MM.1S (cell line): ENCODE measurements around the gene TPD52L1.

Experiments used
- DNase-seq: peaks from one replicate; pipeline ENCODE4 v3.0.0-alpha.2; 2015
- H2AFZ ChIP-seq: fragments of 300-600 bp; sonication (generic); 2 replicates; pipeline ENCODE4 v1.6.0; 2016; ENCODE audit warnings: antibody characterized with exemption, low read length
- H3F3A ChIP-seq: fragments of 300-600 bp; sonication (generic); 2 replicates; pipeline ENCODE4 v1.6.1; 2016; ENCODE audit warnings: mild to moderate bottlenecking, antibody characterized with exemption, low read length, moderate library complexity, mixed read lengths; ENCODE audit not compliant: insufficient read depth
- H3K27ac ChIP-seq: fragments of 300-600 bp; sonication (generic); 2 replicates; pipeline ENCODE4 v1.5.1; 2016; ENCODE audit warnings: mild to moderate bottlenecking, low read length
- H3K27me3 ChIP-seq: fragments of 300-600 bp; sonication (generic); replicated peaks from 2 replicates; pipeline ENCODE4 v1.6.0; 2016; ENCODE audit warnings: low read length; ENCODE audit not compliant: insufficient read depth
- H3K36me3 ChIP-seq: fragments of 300-600 bp; sonication (generic); replicated peaks from 2 replicates; pipeline ENCODE4 v1.6.1; 2016; ENCODE audit warnings: mild to moderate bottlenecking, low read length, mixed read lengths; ENCODE audit not compliant: insufficient read depth
- H3K4me1 ChIP-seq: fragments of 300-600 bp; sonication (generic); 2 replicates; pipeline ENCODE4 v1.6.1; 2016; ENCODE audit warnings: low read length, mixed read lengths
- H3K4me2 ChIP-seq: fragments of 300-600 bp; sonication (generic); 2 replicates; pipeline ENCODE4 v1.6.0; 2016; ENCODE audit warnings: low read depth, low read length
- H3K4me3 ChIP-seq: fragments of 300-600 bp; sonication (generic); 2 replicates; pipeline ENCODE4 v1.5.1; 2016; ENCODE audit warnings: low read length, mixed read lengths
- H3K79me2 ChIP-seq: fragments of 300-600 bp; sonication (generic); 2 replicates; pipeline ENCODE4 v1.6.1; 2016; ENCODE audit warnings: mixed run types, low read length, mixed read lengths
- H3K9ac ChIP-seq: fragments of 300-600 bp; sonication (generic); 2 replicates; pipeline ENCODE4 v1.6.1; 2016; ENCODE audit warnings: low read length, mixed read lengths
- H3K9me2 ChIP-seq: fragments of 300-600 bp; sonication (generic); replicated peaks from 2 replicates; pipeline ENCODE4 v1.6.1; 2016; ENCODE audit warnings: mild to moderate bottlenecking, low read length, mixed read lengths; ENCODE audit not compliant: insufficient read depth
- H3K9me3 ChIP-seq: fragments of 300-600 bp; sonication (generic); replicated peaks from 2 replicates; pipeline ENCODE4 v1.6.1; 2016; ENCODE audit warnings: mild to moderate bottlenecking, low read length, mixed read lengths; ENCODE audit not compliant: insufficient read depth
- H4K20me1 ChIP-seq: fragments of 300-600 bp; sonication (generic); 2 replicates; pipeline ENCODE4 v1.6.1; 2016; ENCODE audit warnings: mild to moderate bottlenecking, low read length, moderate library complexity, mixed read lengths; ENCODE audit not compliant: insufficient read depth
- EZH2 ChIP-seq: fragments of 300-600 bp; sonication (generic); optimal IDR thresholded peaks from 2 replicates; pipeline ENCODE3; 2017; ENCODE audit warnings: low read depth, mild to moderate bottlenecking, antibody characterized with exemption, low read length, mixed read lengths
- EZH2phosphoT487 ChIP-seq: fragments of 300-600 bp; sonication (generic); IDR thresholded peaks from 2 replicates; pipeline ENCODE4 v1.6.1; 2018; ENCODE audit warnings: antibody characterized with exemption, low read length
- TF ChIP-seq, protein P1 (sequence below): fragments of 300-600 bp; sonication (generic); IDR thresholded peaks from 2 replicates; pipeline ENCODE4 v1.5.1; 2016; ENCODE audit warnings: antibody characterized with exemption, low read length, mixed read lengths

TPD52L1 gene

DNA sequence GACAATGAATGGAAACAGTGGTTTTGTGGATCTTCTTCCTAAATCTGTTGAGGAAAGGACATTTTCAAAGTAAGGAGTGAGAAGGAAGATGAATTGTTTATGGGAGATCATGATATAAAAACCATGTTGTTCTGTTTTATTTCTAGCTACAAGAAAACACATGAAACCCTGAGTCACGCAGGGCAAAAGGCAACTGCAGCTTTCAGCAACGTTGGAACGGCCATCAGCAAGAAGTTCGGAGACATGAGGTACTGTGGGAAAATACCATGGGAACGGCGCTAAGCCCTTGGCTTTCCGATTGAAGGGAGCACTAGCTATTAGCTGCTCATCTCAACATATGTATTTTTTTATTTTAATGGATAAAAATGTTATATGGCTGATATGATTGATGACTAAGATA is 94.6 kb downstream of the TPD52L1 start:
- Histone ChIP-seq H3K4me3 (no peak overlapping the region), H3K27me3 (no peaks in the 10 kb centered on the region), H3K9ac (no peak overlapping the region), H3K4me2 (no peak overlapping the region), H3F3A (no peaks in the 10 kb centered on the region), H3K9me3 (no peaks in the 10 kb centered on the region), H4K20me1 (no peaks in the 10 kb centered on the region), H3K79me2 (no peaks in the 10 kb centered on the region), H3K27ac (no peak overlapping the region), H3K4me1 (no peaks in the 10 kb centered on the region), H2AFZ (no peak overlapping the region), H3K36me3 (no peaks in the 10 kb centered on the region), H3K9me2 (no peaks in the 10 kb centered on the region)
- TF ChIP-seq, protein P1, sequence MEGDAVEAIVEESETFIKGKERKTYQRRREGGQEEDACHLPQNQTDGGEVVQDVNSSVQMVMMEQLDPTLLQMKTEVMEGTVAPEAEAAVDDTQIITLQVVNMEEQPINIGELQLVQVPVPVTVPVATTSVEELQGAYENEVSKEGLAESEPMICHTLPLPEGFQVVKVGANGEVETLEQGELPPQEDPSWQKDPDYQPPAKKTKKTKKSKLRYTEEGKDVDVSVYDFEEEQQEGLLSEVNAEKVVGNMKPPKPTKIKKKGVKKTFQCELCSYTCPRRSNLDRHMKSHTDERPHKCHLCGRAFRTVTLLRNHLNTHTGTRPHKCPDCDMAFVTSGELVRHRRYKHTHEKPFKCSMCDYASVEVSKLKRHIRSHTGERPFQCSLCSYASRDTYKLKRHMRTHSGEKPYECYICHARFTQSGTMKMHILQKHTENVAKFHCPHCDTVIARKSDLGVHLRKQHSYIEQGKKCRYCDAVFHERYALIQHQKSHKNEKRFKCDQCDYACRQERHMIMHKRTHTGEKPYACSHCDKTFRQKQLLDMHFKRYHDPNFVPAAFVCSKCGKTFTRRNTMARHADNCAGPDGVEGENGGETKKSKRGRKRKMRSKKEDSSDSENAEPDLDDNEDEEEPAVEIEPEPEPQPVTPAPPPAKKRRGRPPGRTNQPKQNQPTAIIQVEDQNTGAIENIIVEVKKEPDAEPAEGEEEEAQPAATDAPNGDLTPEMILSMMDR, result no peak
- TF ChIP-seq EZH2phosphoT487 (no peak), EZH2 (no peak)
- no peak for DNase-seq

- H3K4me3 ChIP-seq, result no peak overlapping the region
- H2AFZ ChIP-seq, result no peak overlapping the region
- H3K27me3 ChIP-seq, result no peaks in the 10 kb centered on the region
- H3F3A ChIP-seq, result no peaks in the 10 kb centered on the region
- no peaks in the 10 kb centered on the region for H3K9me2 ChIP-seq
- H3K9ac ChIP-seq, result no peak overlapping the region
- TF ChIP-seq, protein P1, result no peak
- TF ChIP-seq EZH2phosphoT487 (no peak), EZH2 (no peak)
- no peak for DNase-seq
- H3K4me2 ChIP-seq, result no peak overlapping the region
- no peaks in the 10 kb centered on the region for H3K79me2 ChIP-seq
- no peaks in the 10 kb centered on the region for H3K9me3 ChIP-seq
- H3K36me3 ChIP-seq, result no peaks in the 10 kb centered on the region
- no peaks in the 10 kb centered on the region for H4K20me1 ChIP-seq
- no peak overlapping the region for H3K27ac ChIP-seq
- no peaks in the 10 kb centered on the region for H3K4me1 ChIP-seq
These were observed 96.9 kb downstream of the TPD52L1 start for GRCh38 chr6:125250511-125250910.

DNA sequence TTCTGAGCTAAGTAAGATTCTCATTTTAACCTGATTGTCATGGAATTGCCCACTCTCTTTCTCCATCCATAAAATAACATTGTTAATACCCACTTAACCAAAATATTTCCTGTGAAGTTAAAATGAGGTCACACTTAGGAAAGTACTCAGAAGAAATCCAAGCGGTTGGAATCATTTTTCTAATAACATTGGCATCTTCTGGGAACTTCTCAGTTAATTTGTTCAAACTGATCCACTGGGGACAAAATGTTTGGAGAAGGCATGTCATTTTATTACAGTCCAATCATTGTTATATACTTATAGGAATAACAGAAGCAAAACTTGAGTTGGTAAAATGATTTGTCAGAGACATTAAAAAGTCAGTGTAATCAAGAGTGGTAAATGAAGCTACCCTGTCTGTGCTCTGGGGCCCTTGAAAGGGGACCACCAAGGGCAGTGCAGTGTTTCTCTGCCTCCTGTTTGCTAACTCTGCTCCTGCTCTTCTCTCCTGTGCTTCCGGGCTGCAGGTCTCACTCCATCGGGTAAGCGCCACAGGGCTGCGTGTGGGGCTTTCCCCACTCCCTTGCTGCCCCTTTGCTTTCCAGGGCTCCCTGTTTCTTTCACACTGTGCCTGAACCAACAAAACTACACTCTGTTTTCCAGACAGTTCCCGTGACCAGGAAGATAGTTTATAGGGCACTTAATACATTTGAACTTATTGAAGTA is 98.1 kb downstream of the TPD52L1 start:
- Histone ChIP-seq H3K27me3 (no peaks in the 10 kb centered on the region), H3F3A (no peaks in the 10 kb centered on the region), H3K27ac (no peak overlapping the region), H3K9ac (no peak overlapping the region), H3K79me2 (no peaks in the 10 kb centered on the region), H3K4me1 (no peaks in the 10 kb centered on the region), H3K4me2 (no peak overlapping the region), H2AFZ (no peak overlapping the region), H3K4me3 (no peak overlapping the region), H4K20me1 (no peaks in the 10 kb centered on the region), H3K9me2 (no peaks in the 10 kb centered on the region), H3K36me3 (no peaks in the 10 kb centered on the region), H3K9me3 (no peaks in the 10 kb centered on the region)
- no peak for DNase-seq
- TF ChIP-seq, protein P1, result no peak
- no peak for TF ChIP-seq EZH2
- no peak for TF ChIP-seq EZH2phosphoT487
